HepG2 (cell line): ENCODE data around the gene TNFRSF6B. TPM values are rescaled to one million over a fixed set of nuclear protein-coding genes. Genes with fewer than 3 reads are reported as not detected.

ENCODE experiments used
- AGO2 ChIP-seq: fragments of 200-400 bp; formaldehyde crosslinking; optimal IDR thresholded peaks from 2 replicates; pipeline ENCODE3; 2017; ENCODE audit warnings: mild to moderate bottlenecking, low read depth, low read length, moderate library complexity
- HNRNPK ChIP-seq: fragments of 200-400 bp; formaldehyde crosslinking; IDR thresholded peaks from 2 replicates; pipeline ENCODE4 v1.6.1; 2018; ENCODE audit warnings: low read length, low read depth, moderate library complexity, mild to moderate bottlenecking; ENCODE audit not compliant: poor library complexity, severe bottlenecking
- KDM2A ChIP-seq: sonication (generic); formaldehyde crosslinking; IDR thresholded peaks from 2 replicates; pipeline ENCODE4 v1.4.0; 2020; ENCODE audit warnings: low read depth, missing genetic modification reagents, borderline replicate concordance
- MAZ ChIP-seq, 2 experiments: sonication (generic) in 1 of 2; formaldehyde crosslinking in 1 of 2; IDR thresholded peaks; 2 replicates each; pipeline versions ENCODE4 v1.5.0 to v1.6.1; 2012 to 2020; ENCODE audit warnings: low read depth in 2 of 2, mild to moderate bottlenecking in 2 of 2, borderline replicate concordance in 1 of 2, improper control_type of control experiment in 1 of 2, low read length in 1 of 2, missing genetic modification reagents in 1 of 2, moderate library complexity in 1 of 2
- MXD1 ChIP-seq: sonication (generic); formaldehyde crosslinking; IDR thresholded peaks from 2 replicates; pipeline ENCODE4 v1.4.0; 2020; ENCODE audit warnings: mild to moderate bottlenecking, missing genetic modification reagents
- PHF21A ChIP-seq: sonication (generic); formaldehyde crosslinking; IDR thresholded peaks from 2 replicates; pipeline ENCODE4 v1.5.0; 2020; ENCODE audit warnings: mild to moderate bottlenecking, missing genetic modification reagents
- PHF8 ChIP-seq: sonication (generic); formaldehyde crosslinking; IDR thresholded peaks from 2 replicates; pipeline ENCODE4 v1.5.0; 2020; ENCODE audit warnings: missing genetic modification reagents
- RAD51 ChIP-seq: fragments of 450-650 bp; IDR thresholded peaks from 2 replicates; pipeline ENCODE4 v1.6.1; 2016; ENCODE audit warnings: borderline replicate concordance
- SRSF1 ChIP-seq: fragments of 200-400 bp; formaldehyde crosslinking; optimal IDR thresholded peaks from 2 replicates; pipeline ENCODE3; 2017; ENCODE audit warnings: mild to moderate bottlenecking, low read depth, low read length, moderate library complexity
- ZNF225 ChIP-seq: sonication (generic); formaldehyde crosslinking; IDR thresholded peaks from 2 replicates; pipeline ENCODE4 v1.4.0; 2020; ENCODE audit warnings: mild to moderate bottlenecking, missing genetic modification reagents
- ZNF530 ChIP-seq: sonication (generic); formaldehyde crosslinking; IDR thresholded peaks from 2 replicates; pipeline ENCODE4 v1.5.0; 2020; ENCODE audit warnings: low read depth, mild to moderate bottlenecking, missing genetic modification reagents
- ZNF576 ChIP-seq: sonication (generic); formaldehyde crosslinking; IDR thresholded peaks from 2 replicates; pipeline ENCODE4 v1.4.0; 2020; ENCODE audit warnings: mild to moderate bottlenecking, missing genetic modification reagents
- ZNF619 ChIP-seq: sonication (generic); formaldehyde crosslinking; IDR thresholded peaks from 2 replicates; pipeline ENCODE4 v1.4.0; 2020; ENCODE audit warnings: mild to moderate bottlenecking, missing genetic modification reagents
- polyA plus RNA-seq, 8 experiments: library from polyadenylated mRNA; depleted of rRNA in 3 of 8; stranded (reverse) in 7 of 8; unstranded in 1 of 8; fragments of >200 nt; fragmentation: Illumina TruSeq in 4 of 8; extraction: Trizol in 4 of 8; gene quantifications; 2 replicates each; pipeline versions ENCODE4 v1.2.1 to v1.2.3, GENCODE V29; 2011 to 2016; ENCODE audit warnings: low read depth in 4 of 8, missing spikeins in 1 of 8, mixed read lengths in 1 of 8; ENCODE audit not compliant: insufficient read depth in 1 of 8
- total RNA-seq, 5 experiments: library from RNA; depleted of rRNA; stranded (reverse); fragments of >200 nt; fragmentation: Illumina TruSeq; extraction: Trizol; gene quantifications; 2 replicates each; pipeline ENCODE4 v1.2.3, GENCODE V29; 2016; ENCODE audit warnings: low read depth in 1 of 5
- TF ChIP-seq, protein P1 (sequence below): sonication (generic); formaldehyde crosslinking; IDR thresholded peaks from 2 replicates; pipeline ENCODE4 v1.4.0; 2020; ENCODE audit warnings: missing genetic modification reagents
- TF ChIP-seq, protein P2 (sequence below): sonication (generic); formaldehyde crosslinking; IDR thresholded peaks from 2 replicates; pipeline ENCODE4 v1.8.0; 2022; ENCODE audit warnings: mild to moderate bottlenecking, missing genetic modification reagents
- TF ChIP-seq, protein P3 (sequence below): sonication (generic); formaldehyde crosslinking; conservative IDR thresholded peaks from 2 replicates; pipeline ENCODE4 v1.8.0; 2022; ENCODE audit warnings: mild to moderate bottlenecking, moderate library complexity, missing genetic modification reagents
- TF ChIP-seq, protein P4 (sequence below): sonication (generic); formaldehyde crosslinking; IDR thresholded peaks from 2 replicates; pipeline ENCODE4 v1.5.1; 2020; ENCODE audit warnings: mild to moderate bottlenecking, missing genetic modification reagents, moderate library complexity
- TF ChIP-seq, protein P5 (sequence below): sonication (generic); formaldehyde crosslinking; IDR thresholded peaks from 2 replicates; pipeline ENCODE4 v1.8.1; 2022; ENCODE audit warnings: low read depth, mild to moderate bottlenecking, missing genetic modification reagents

TNFRSF6B gene
- total and polyA plus RNA-seq, 2 of the 13 experiments (the other 11 are each of a cell fraction or from before 2014, with no cell fraction given) = 0.24 TPM; not detected in 1

GRCh38 chr20:63746751-63747315 is 50.4 kb downstream of the TNFRSF6B start (continued):
- TF ChIP-seq, protein P1, sequence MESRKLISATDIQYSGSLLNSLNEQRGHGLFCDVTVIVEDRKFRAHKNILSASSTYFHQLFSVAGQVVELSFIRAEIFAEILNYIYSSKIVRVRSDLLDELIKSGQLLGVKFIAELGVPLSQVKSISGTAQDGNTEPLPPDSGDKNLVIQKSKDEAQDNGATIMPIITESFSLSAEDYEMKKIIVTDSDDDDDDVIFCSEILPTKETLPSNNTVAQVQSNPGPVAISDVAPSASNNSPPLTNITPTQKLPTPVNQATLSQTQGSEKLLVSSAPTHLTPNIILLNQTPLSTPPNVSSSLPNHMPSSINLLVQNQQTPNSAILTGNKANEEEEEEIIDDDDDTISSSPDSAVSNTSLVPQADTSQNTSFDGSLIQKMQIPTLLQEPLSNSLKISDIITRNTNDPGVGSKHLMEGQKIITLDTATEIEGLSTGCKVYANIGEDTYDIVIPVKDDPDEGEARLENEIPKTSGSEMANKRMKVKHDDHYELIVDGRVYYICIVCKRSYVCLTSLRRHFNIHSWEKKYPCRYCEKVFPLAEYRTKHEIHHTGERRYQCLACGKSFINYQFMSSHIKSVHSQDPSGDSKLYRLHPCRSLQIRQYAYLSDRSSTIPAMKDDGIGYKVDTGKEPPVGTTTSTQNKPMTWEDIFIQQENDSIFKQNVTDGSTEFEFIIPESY (CRISPR knock-in tag) = peak; percentile 96
- TF ChIP-seq, protein P2, sequence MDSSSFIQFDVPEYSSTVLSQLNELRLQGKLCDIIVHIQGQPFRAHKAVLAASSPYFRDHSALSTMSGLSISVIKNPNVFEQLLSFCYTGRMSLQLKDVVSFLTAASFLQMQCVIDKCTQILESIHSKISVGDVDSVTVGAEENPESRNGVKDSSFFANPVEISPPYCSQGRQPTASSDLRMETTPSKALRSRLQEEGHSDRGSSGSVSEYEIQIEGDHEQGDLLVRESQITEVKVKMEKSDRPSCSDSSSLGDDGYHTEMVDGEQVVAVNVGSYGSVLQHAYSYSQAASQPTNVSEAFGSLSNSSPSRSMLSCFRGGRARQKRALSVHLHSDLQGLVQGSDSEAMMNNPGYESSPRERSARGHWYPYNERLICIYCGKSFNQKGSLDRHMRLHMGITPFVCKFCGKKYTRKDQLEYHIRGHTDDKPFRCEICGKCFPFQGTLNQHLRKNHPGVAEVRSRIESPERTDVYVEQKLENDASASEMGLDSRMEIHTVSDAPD = no peak
- TF ChIP-seq PHF8 (CRISPR knock-in tag) (no peak), RAD51 (no peak), MAZ (IDR thresholded peaks at IDR 0.05; ENCODE audit: borderline replicate concordance, low read depth, low read length) (no peak), MAZ (CRISPR knock-in tag; IDR thresholded peaks at IDR 0.05; ENCODE audit: low read depth) (no peak; the same call in 1 of the 2 replicates), AGO2 (peak; percentile 70), KDM2A (CRISPR knock-in tag) (no peak), ZNF530 (no peak), ZNF225 (CRISPR knock-in tag) (0 out of 2 replicates have a peak, but pooled peaks have one; percentile 21), PHF21A (no peak), HNRNPK (peak; percentile 37), SRSF1 (no peak), ZNF576 (CRISPR knock-in tag) (no peak), ZNF619 (no peak), MXD1 (CRISPR knock-in tag) (0 out of 2 replicates have a peak, but pooled peaks have one; percentile 1)
- TF ChIP-seq, protein P3, sequence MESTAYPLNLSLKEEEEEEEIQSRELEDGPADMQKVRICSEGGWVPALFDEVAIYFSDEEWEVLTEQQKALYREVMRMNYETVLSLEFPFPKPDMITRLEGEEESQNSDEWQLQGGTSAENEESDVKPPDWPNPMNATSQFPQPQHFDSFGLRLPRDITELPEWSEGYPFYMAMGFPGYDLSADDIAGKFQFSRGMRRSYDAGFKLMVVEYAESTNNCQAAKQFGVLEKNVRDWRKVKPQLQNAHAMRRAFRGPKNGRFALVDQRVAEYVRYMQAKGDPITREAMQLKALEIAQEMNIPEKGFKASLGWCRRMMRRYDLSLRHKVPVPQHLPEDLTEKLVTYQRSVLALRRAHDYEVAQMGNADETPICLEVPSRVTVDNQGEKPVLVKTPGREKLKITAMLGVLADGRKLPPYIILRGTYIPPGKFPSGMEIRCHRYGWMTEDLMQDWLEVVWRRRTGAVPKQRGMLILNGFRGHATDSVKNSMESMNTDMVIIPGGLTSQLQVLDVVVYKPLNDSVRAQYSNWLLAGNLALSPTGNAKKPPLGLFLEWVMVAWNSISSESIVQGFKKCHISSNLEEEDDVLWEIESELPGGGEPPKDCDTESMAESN = no peak
- TF ChIP-seq, protein P4, sequence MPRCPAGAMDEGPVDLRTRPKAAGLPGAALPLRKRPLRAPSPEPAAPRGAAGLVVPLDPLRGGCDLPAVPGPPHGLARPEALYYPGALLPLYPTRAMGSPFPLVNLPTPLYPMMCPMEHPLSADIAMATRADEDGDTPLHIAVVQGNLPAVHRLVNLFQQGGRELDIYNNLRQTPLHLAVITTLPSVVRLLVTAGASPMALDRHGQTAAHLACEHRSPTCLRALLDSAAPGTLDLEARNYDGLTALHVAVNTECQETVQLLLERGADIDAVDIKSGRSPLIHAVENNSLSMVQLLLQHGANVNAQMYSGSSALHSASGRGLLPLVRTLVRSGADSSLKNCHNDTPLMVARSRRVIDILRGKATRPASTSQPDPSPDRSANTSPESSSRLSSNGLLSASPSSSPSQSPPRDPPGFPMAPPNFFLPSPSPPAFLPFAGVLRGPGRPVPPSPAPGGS (CRISPR knock-in tag) = no peak
- TF ChIP-seq, protein P5, sequence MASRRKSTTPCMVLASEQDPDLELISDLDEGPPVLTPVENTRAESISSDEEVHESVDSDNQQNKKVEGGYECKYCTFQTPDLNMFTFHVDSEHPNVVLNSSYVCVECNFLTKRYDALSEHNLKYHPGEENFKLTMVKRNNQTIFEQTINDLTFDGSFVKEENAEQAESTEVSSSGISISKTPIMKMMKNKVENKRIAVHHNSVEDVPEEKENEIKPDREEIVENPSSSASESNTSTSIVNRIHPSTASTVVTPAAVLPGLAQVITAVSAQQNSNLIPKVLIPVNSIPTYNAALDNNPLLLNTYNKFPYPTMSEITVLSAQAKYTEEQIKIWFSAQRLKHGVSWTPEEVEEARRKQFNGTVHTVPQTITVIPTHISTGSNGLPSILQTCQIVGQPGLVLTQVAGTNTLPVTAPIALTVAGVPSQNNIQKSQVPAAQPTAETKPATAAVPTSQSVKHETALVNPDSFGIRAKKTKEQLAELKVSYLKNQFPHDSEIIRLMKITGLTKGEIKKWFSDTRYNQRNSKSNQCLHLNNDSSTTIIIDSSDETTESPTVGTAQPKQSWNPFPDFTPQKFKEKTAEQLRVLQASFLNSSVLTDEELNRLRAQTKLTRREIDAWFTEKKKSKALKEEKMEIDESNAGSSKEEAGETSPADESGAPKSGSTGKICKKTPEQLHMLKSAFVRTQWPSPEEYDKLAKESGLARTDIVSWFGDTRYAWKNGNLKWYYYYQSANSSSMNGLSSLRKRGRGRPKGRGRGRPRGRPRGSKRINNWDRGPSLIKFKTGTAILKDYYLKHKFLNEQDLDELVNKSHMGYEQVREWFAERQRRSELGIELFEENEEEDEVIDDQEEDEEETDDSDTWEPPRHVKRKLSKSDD (CRISPR knock-in tag) = peak; percentile 65; the same call in 1 of the 2 replicates
